GM12864 (cell line): ENCODE data around the gene KCTD21.

Experiments used
- DNase-seq: peaks from one replicate; pipeline ENCODE4 v3.0.0-alpha.2; 2011; ENCODE audit warnings: low read depth
- H3K4me3 ChIP-seq: 2 replicates; pipeline ENCODE4 v1.5.1; 2011; ENCODE audit warnings: mild to moderate bottlenecking, low read depth, low read length, control low read depth
- CTCF ChIP-seq: IDR thresholded peaks from 2 replicates; pipeline ENCODE4 v1.5.1; 2011; ENCODE audit warnings: low read depth, mild to moderate bottlenecking, moderate library complexity, low read length, control low read depth, inconsistent platforms; ENCODE audit errors: missing control alignments

KCTD21 gene

GRCh38 chr11:78161346-78161745 is 27.1 kb downstream of the KCTD21 start:
- H3K4me3 ChIP-seq = no peak overlapping the region
- no peak for TF ChIP-seq CTCF
- DNase-seq = no peak

- DNase-seq = no peak
- no peak overlapping the region for H3K4me3 ChIP-seq
- TF ChIP-seq CTCF = no peak
Measured at GRCh38 chr11:78160557-78160956, 27.9 kb downstream of the KCTD21 start.

- DNase-seq = no peak
- no peak overlapping the region for H3K4me3 ChIP-seq
Measured at GRCh38 chr11:78158987-78159652, 29.3 kb downstream of the KCTD21 start.

GRCh38 chr11:78156127-78156844 is 32.1 kb downstream of the KCTD21 start:
- no peak overlapping the region for H3K4me3 ChIP-seq
- no peak for DNase-seq
- no peak for TF ChIP-seq CTCF

More at GRCh38 chr11:78158987-78159652, 29.3 kb downstream of the KCTD21 start:
- TF ChIP-seq CTCF = no peak

GRCh38 chr11:78151804-78152203 is 36.6 kb downstream of the KCTD21 start:
- no peak overlapping the region for H3K4me3 ChIP-seq
- no peak for TF ChIP-seq CTCF
- no peak for DNase-seq

GRCh38 chr11:78150754-78151153 is 37.7 kb downstream of the KCTD21 start:
- H3K4me3 ChIP-seq = no peak overlapping the region
- no peak for DNase-seq
- TF ChIP-seq CTCF = no peak
